Kidney (tissue), 14 donors: Measurements from ENCODE around the gene CEBPZOS. TPM values are rescaled to one million over a fixed set of nuclear protein-coding genes. Genes with fewer than 3 reads are reported as not detected.
A peak's percentile ranks its signal among the peaks of the same experiment; 100 is the strongest.

Source experiments
- DNase-seq, 5 donors: peaks; one replicate each; pipeline ENCODE4 v3.0.0-alpha.2; 2013 to 2020
- FAIRE-seq: peaks from 2 replicates; lab custom pipeline; 2012; peaks lifted over from hg19 to GRCh38; lab: Jason Lieb, UNC
- H3K27ac ChIP-seq, 2 donors: one replicate each; pipeline ENCODE4 v1.7.0; 2013; ENCODE audit warnings: low read depth in 2 of 2, low read length in 2 of 2, inconsistent platforms in 1 of 2
- H3K27me3 ChIP-seq: one replicate; pipeline ENCODE4 v1.7.1; 2013; ENCODE audit warnings: low read length, inconsistent platforms; ENCODE audit not compliant: control insufficient read depth, insufficient read depth
- H3K36me3 ChIP-seq, 3 donors: one replicate each; pipeline versions ENCODE4 v1.7.0 to v1.7.1; 2013; ENCODE audit warnings: low read length in 3 of 3, control low read depth in 1 of 3, inconsistent platforms in 1 of 3; ENCODE audit not compliant: insufficient read depth in 3 of 3, control insufficient read depth in 2 of 3
- H3K4me1 ChIP-seq, 3 donors: one replicate each; pipeline versions ENCODE4 v1.7.0 to v1.7.1; 2013; ENCODE audit warnings: low read length in 3 of 3, inconsistent platforms in 1 of 3, low read depth in 1 of 3; ENCODE audit not compliant: control insufficient read depth in 2 of 3, insufficient read depth in 2 of 3
- H3K4me3 ChIP-seq, 3 donors: one replicate each; pipeline versions ENCODE4 v1.7.0 to v1.8.1; 2013; ENCODE audit warnings: low read length in 3 of 3, control low read depth in 1 of 3, inconsistent platforms in 1 of 3
- H3K9ac ChIP-seq, 3 donors: one replicate each; pipeline versions ENCODE4 v1.7.0 to v1.7.1; 2013; ENCODE audit warnings: low read length in 3 of 3, control low read depth in 1 of 3, inconsistent platforms in 1 of 3
- H3K9me3 ChIP-seq, 3 donors: one replicate each; pipeline versions ENCODE4 v1.7.0 to v1.7.1; 2013; ENCODE audit warnings: low read length in 3 of 3, control low read depth in 1 of 3, inconsistent platforms in 1 of 3; ENCODE audit not compliant: control insufficient read depth in 2 of 3, insufficient read depth in 1 of 3
- CTCF ChIP-seq: IDR thresholded peaks from 3 replicates; pipeline ENCODE4 v1.5.1; 2012; ENCODE audit warnings: mild to moderate bottlenecking, moderate library complexity, borderline replicate concordance; ENCODE audit not compliant: insufficient read depth; ENCODE audit errors: extremely low read depth
- intact Hi-C: fragments of 100-400 bp; cut with DNase I; formaldehyde crosslinking; loops from one replicate; pipeline ENCODE4 v1.11.1; 2022
- polyA plus RNA-seq: library from polyadenylated mRNA; stranded (reverse); fragments of 350-450 nt; fragmentation: Illumina TruSeq; extraction: RNeasy Lipid Tissue Mini Kit (QIAGEN cat#74804); gene quantifications from one replicate; pipeline ENCODE4 v1.2.3, GENCODE V29; 2014; ENCODE audit warnings: low read depth, low replicate concordance; ENCODE audit not compliant: insufficient read depth
- total RNA-seq: library from RNA; stranded (reverse); fragmentation: NEBNext Ultra II Directional; extraction: Animal tissue kit (Norgen Biotek cat#: 25700); gene quantifications from one replicate; pipeline ENCODE4 v1.2.1, GENCODE V29; 2021
- donor health status: control.
- donor health status: control.
- donor health status: control.
- donor health status: control.
- donor health status: control.
- donor health status: DM: yes; HTN: yes; CAD: no.
- donor health status: Normal renal cell carcinoma (clear cell type).

CEBPZOS gene
- total and polyA plus RNA-seq, 2 donors from 2014 or later, result 38.3 to 60.7 TPM

DNA sequence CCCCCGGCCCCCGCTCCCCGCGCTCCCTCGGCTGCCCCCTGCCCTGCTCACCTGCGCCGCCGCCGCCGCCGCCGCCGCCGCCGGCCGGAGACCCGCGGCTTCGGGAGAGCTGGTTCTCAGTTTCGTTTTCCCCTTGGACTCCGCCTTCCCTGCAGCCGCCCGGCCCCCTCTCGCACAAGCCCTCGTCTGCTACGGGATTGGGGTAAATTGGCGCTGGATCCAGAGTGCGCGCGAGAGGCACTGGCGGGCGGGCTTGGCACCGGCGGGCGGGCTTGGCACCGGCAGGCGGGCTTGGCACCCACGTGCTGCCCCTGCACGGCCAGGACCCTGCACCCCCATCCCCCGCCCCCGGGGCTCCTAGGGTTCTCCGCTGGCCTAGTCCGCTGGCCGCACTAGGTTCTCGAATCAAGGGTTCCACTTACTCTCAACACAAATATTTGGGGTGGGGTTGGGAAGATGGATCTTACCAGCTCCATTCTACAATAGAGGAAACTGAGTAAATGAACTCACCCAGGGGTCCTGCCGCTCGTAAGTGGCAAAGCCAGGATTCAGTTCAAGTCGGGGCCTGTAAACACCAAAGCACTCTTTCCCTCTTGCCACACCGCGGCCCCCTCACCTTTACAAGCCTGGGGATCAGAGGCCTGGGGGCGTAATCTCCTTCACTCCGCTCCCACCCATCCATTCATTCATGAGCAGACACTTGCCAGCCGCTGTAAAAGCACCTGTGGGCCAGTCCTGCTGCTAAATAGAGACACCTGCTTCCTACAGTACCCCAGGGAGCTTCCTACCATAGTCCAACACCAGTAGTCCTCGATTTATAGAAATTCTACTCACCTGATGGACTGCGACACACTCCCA lies 39.2 kb upstream of the CEBPZOS start, which contains the start of gene EIF2AK2:
Gene EIF2AK2 (minus strand): TSS at position 124 of the 858 bp plus-strand sequence. CDS start 9,174 bp downstream, outside the sequence.
- Histone ChIP-seq H3K27ac (peak within 1 kb of the TSS; percentile 71 to 88), H3K4me3 (peak within 1 kb of the TSS; percentile 81 to 92 (median 88)), H3K9me3 (no peaks in the 10 kb centered on the region), H3K36me3 (peaks cover 0 to 4% (median 0%) of the 10 kb centered on the region in 3 donors), H3K27me3 (no peaks in the 10 kb centered on the region), H3K9ac (peak within 1 kb of the TSS; percentile 84 to 88 (median 88)), H3K4me1 (peaks cover 0 to 11% (median 10%) of the 10 kb centered on the region in 3 donors)
- FAIRE-seq, result no peak
- no peak for TF ChIP-seq CTCF
- intact Hi-C loops, result no loop called here
- peak; percentile 87 to 94 (median 90) for DNase-seq

DNA sequence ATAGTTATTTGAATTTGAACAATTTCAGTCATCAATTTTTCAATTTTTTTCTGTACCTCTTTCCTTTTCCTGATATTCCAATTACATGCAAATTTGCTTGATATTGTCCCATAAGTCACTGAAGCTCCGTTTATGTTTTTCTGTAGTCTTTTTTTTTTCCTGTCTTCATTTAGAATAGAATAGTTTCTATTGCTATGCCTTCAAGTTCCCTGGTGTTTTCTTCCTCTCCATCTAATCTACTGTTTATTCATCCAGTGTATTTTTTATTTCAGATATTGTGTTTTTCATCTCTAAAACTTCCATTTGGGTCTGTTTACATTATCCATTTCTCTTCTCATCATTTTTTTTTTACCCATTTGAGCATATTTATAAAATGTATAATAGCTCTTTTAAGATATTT lies 31.5 kb upstream of the CEBPZOS start:
- Histone ChIP-seq H3K9me3 (no peaks in the 10 kb centered on the region), H3K27ac (no peak overlapping the region), H3K27me3 (no peaks in the 10 kb centered on the region), H3K36me3 (no peaks in the 10 kb centered on the region), H3K4me3 (no peak overlapping the region), H3K9ac (no peak overlapping the region), H3K4me1 (no peaks in the 10 kb centered on the region)
- FAIRE-seq, result no peak
- intact Hi-C loops, result no loop called here
- TF ChIP-seq CTCF, result no peak
- no peak for DNase-seq

DNA sequence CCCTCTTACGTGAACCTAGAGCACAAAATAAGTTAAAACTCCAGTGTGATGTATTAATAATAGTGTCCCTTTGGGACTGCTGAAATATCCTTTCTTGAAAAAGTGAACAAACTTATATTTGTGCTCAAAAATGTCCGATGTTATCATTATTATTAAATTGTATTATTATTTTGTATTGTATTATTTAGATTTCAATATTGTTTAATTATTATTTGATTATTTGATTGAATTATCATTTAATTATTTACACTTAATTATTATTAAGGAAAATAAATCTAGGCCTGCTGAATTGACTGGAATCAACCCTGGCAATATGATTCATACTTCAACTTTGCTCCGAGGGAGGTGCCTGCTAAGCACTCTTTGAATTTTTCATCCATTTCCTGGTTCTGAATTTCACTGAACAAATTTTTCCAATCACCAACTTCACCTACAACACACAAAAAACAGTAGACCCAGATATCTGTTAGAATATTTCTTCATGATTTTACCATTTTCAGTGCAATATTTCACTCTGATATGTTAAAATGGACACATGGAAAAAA lies 28.6 kb upstream of the CEBPZOS start:
- no peak overlapping the region for H3K27ac ChIP-seq
- DNase-seq, result no peak
- no peaks in the 10 kb centered on the region for H3K9me3 ChIP-seq
- no peak overlapping the region for H3K9ac ChIP-seq
- no peak overlapping the region for H3K4me3 ChIP-seq
- intact Hi-C loops, result no loop called here
- peak; percentile 66 for FAIRE-seq
- H3K36me3 ChIP-seq, result no peaks in the 10 kb centered on the region
- no peaks in the 10 kb centered on the region for H3K4me1 ChIP-seq
- H3K27me3 ChIP-seq, result no peaks in the 10 kb centered on the region
- TF ChIP-seq CTCF, result no peak
